Natural killer cell (primary cell): ENCODE results near the gene PRG2. TPM values are rescaled to one million over a fixed set of nuclear protein-coding genes. Genes with fewer than 3 reads are reported as not detected.
"Not testable (repeated sequence)": the region's sequence is repeated elsewhere in the genome, so short reads cannot be mapped to it uniquely, and the experiment has no call there.

ENCODE experiments used
- ATAC-seq, 3 donors: fragments of 150-1000 bp in 2 of 3; fragments of 200-7000 bp in 1 of 3; cut with Tn5 transposase; 1 replicate in 1 of 3; 2 replicates in 2 of 3; pipeline ENCODE4 v1.10.0; 2021; ENCODE audit warnings: mild to moderate bottlenecking in 2 of 3, moderate library complexity in 2 of 3
- DNase-seq, 2 donors: peaks; one replicate each; pipeline versions ENCODE4 v3.0.0 to v3.0.0-alpha.2; 2013 to 2021; ENCODE audit warnings: mixed read lengths in 1 of 2
- H3K27ac ChIP-seq: one replicate; pipeline ENCODE4 v1.5.1; 2013; ENCODE audit warnings: mild to moderate bottlenecking, low read length
- H3K27me3 ChIP-seq: one replicate; pipeline ENCODE4 v1.6.1; 2013; ENCODE audit warnings: low read length; ENCODE audit not compliant: control insufficient read depth, insufficient read depth
- H3K36me3 ChIP-seq: one replicate; pipeline ENCODE4 v1.6.1; 2013; ENCODE audit warnings: low read length; ENCODE audit not compliant: control insufficient read depth, insufficient read depth
- H3K4me1 ChIP-seq: one replicate; pipeline ENCODE4 v1.6.1; 2013; ENCODE audit warnings: low read length; ENCODE audit not compliant: control insufficient read depth, insufficient read depth
- H3K4me3 ChIP-seq: one replicate; pipeline ENCODE4 v1.5.1; 2013; ENCODE audit warnings: low read length
- H3K9me3 ChIP-seq: one replicate; pipeline ENCODE4 v1.6.1; 2013; ENCODE audit warnings: low read length; ENCODE audit not compliant: control insufficient read depth, insufficient read depth
- H3K27ac Mint-ChIP-seq, 2 donors: one replicate each; pipeline ENCODE4 v1.8.0; 2022; ENCODE audit warnings: mild to moderate bottlenecking in 2 of 2, mixed read lengths in 2 of 2, moderate library complexity in 1 of 2
- H3K27me3 Mint-ChIP-seq, 2 donors: one replicate each; pipeline ENCODE4 v1.8.0; 2022; ENCODE audit warnings: low read depth in 2 of 2, mixed read lengths in 2 of 2
- H3K36me3 Mint-ChIP-seq: one replicate; pipeline ENCODE4 v1.8.0; 2022; ENCODE audit warnings: mixed read lengths
- H3K4me1 Mint-ChIP-seq, 2 donors: one replicate each; pipeline ENCODE4 v1.8.0; 2022; ENCODE audit warnings: mixed read lengths in 2 of 2
- H3K4me3 Mint-ChIP-seq: one replicate; pipeline ENCODE4 v1.8.0; 2022; ENCODE audit warnings: mild to moderate bottlenecking, moderate library complexity, mixed read lengths
- H3K9me3 Mint-ChIP-seq, 2 donors: one replicate each; pipeline ENCODE4 v1.8.0; 2022; ENCODE audit warnings: mixed read lengths in 2 of 2
- WGBS: methylation state at CpG from one replicate; pipeline ENCODE4 v1.1.7; 2013; ENCODE audit warnings: missing lambda C conversion rate; ENCODE audit not compliant: insufficient coverage; 5-methylcytosine and 5-hydroxymethylcytosine counted together
- intact Hi-C: fragments of 100-400 bp; cut with micrococcal nuclease; formaldehyde crosslinking; loops from one replicate; pipeline ENCODE4 v1.14.2; 2022
- total RNA-seq, 4 donors: library from RNA; stranded (reverse); fragments of 120-200 nt in 1 of 4; gene quantifications; one replicate each; pipeline versions ENCODE4 v1.2.3 to v1.2.4, GENCODE V29; 2013 to 2022
- TF ChIP-seq, protein P1 (sequence below): fragments of 200-600 bp; IDR thresholded peaks from one replicate; pipeline ENCODE4 v1.8.0; 2022; ENCODE audit warnings: antibody characterized with exemption

Gene PRG2
- total RNA-seq, 3 donors from 2014 or later (not counting 1 experiment from before 2014, with no cell fraction given) = 1.2 to 2.4 TPM; not detected in 1

- ATAC-seq (no peak), DNase-seq (no peak)
- Histone ChIP-seq H3K9me3 (no peaks in the 10 kb centered on the region), H3K4me1 (peaks cover 14% of the 10 kb centered on the region), H3K27me3 (no peaks in the 10 kb centered on the region), H3K4me3 (no peak overlapping the region), H3K36me3 (peaks cover 15% of the 10 kb centered on the region), H3K27ac (no peak overlapping the region)
- intact Hi-C loops = no loop called here
- Mint-ChIP-seq H3K36me3 (no peaks in the 10 kb centered on the region), H3K4me3 (no peak overlapping the region), H3K9me3 (no peaks in the 10 kb centered on the region), H3K27me3 (no peaks in the 10 kb centered on the region), H3K4me1 (peaks cover 0 to 4% of the 10 kb centered on the region in 2 donors), H3K27ac (no peak overlapping the region)
- 96% methylated on average over 4 of the region's 4 CpGs for WGBS
- TF ChIP-seq, protein P1, sequence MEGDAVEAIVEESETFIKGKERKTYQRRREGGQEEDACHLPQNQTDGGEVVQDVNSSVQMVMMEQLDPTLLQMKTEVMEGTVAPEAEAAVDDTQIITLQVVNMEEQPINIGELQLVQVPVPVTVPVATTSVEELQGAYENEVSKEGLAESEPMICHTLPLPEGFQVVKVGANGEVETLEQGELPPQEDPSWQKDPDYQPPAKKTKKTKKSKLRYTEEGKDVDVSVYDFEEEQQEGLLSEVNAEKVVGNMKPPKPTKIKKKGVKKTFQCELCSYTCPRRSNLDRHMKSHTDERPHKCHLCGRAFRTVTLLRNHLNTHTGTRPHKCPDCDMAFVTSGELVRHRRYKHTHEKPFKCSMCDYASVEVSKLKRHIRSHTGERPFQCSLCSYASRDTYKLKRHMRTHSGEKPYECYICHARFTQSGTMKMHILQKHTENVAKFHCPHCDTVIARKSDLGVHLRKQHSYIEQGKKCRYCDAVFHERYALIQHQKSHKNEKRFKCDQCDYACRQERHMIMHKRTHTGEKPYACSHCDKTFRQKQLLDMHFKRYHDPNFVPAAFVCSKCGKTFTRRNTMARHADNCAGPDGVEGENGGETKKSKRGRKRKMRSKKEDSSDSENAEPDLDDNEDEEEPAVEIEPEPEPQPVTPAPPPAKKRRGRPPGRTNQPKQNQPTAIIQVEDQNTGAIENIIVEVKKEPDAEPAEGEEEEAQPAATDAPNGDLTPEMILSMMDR = no peak
Observed at GRCh38 chr11:57405271-57405860, 14.9 kb upstream of the PRG2 start.

- no peaks in the 10 kb centered on the region for H3K9me3 Mint-ChIP-seq
- H3K4me3 Mint-ChIP-seq = no peak overlapping the region
- intact Hi-C loops = no loop called here
Observed at GRCh38 chr11:57403802-57404147, 13.3 kb upstream of the PRG2 start.

GRCh38 chr11:57403003-57403801 lies 12.8 kb upstream of the PRG2 start:
- H3K36me3 Mint-ChIP-seq, H3K4me3 ChIP-seq, H3K4me3 Mint-ChIP-seq, DNase-seq, H3K27me3 Mint-ChIP-seq, intact Hi-C loops, H3K27ac ChIP-seq, H3K4me1 Mint-ChIP-seq, H3K9me3 Mint-ChIP-seq, H3K9me3 ChIP-seq, H3K36me3 ChIP-seq, ATAC-seq, H3K27me3 ChIP-seq, H3K27ac Mint-ChIP-seq: not testable (repeated sequence)
- peaks cover 14% of the 10 kb centered on the region for H3K4me1 ChIP-seq
- WGBS = 100% methylated on average over 6 of the region's 6 CpGs

More at GRCh38 chr11:57403802-57404147, 13.3 kb upstream of the PRG2 start:
- ATAC-seq (no peak), DNase-seq (no peak)
- peaks cover 9% of the 10 kb centered on the region for H3K36me3 ChIP-seq
- 83% methylated on average over 2 of the region's 2 CpGs for WGBS
- H3K4me1 ChIP-seq = peaks cover 14% of the 10 kb centered on the region
- H3K4me3 ChIP-seq = no peak overlapping the region
- no peaks in the 10 kb centered on the region for H3K27me3 Mint-ChIP-seq
- TF ChIP-seq, protein P1 = no peak
- peaks cover 0 to 4% of the 10 kb centered on the region in 2 donors for H3K4me1 Mint-ChIP-seq
- H3K9me3 ChIP-seq = no peaks in the 10 kb centered on the region
- H3K27ac ChIP-seq = no peak overlapping the region
- no peak overlapping the region for H3K27ac Mint-ChIP-seq
- no peaks in the 10 kb centered on the region for H3K27me3 ChIP-seq
- no peaks in the 10 kb centered on the region for H3K36me3 Mint-ChIP-seq

DNA sequence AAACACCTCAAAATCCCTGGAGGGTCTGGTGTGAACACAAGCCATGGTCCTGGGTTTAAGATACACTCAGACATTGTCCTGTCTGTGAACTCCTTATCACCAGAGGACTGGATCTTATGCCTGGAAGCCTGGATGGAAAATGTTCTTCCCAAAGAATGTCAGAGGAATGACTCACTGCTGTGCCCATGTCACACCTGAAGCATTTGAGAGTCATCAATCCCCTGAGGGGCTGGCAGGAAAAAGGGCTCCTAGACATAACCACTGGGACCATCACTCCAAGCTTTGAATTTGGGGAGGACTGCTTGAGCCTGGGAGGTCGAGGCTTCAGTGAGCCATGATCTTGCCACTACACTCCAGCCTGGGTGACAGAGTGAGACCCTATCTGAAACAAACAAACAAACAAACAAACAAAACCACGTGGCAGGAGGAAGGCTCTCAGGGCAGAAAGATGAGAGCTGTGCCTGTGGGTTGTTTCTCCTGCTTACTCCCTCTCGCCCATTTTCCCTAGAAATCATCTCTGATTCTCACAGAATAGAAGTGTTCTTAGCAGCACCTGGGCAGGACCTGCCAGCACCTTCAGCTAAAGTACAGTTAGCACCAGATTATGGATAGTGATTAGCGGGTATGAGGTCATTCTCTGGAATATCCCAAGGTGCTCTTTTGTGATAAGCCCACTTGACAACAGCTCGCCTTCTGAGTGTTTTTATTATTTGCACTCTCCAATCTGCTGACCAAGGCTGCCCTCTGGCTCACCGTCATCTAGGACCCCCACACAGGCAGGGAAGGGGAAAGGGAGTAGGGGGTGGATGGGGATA lies 11.9 kb upstream of the PRG2 start:
- intact Hi-C loops = no loop called here
- ATAC-seq (no peak), DNase-seq (no peak)
- TF ChIP-seq, protein P1 = no peak
- 76% methylated on average over 6 of the region's 6 CpGs for WGBS
- Histone ChIP-seq H3K4me3 (no peak overlapping the region), H3K27ac (no peak overlapping the region), H3K9me3 (no peaks in the 10 kb centered on the region), H3K27me3 (no peaks in the 10 kb centered on the region), H3K4me1 (peaks cover 14% of the 10 kb centered on the region), H3K36me3 (peaks cover 5% of the 10 kb centered on the region)
- Mint-ChIP-seq H3K9me3 (no peaks in the 10 kb centered on the region), H3K27ac (no peak overlapping the region), H3K4me3 (no peak overlapping the region), H3K36me3 (no peaks in the 10 kb centered on the region), H3K4me1 (peaks cover 0 to 4% of the 10 kb centered on the region in 2 donors), H3K27me3 (no peaks in the 10 kb centered on the region)
